Activated CD4-positive, CD25-positive, alpha-beta regulatory T cell (primary cell): ENCODE results near the gene NELL1.

Source experiments
- DNase-seq, 4 experiments: peaks; one replicate each; lab custom pipeline; 2025; lab: John Stamatoyannopoulos, UW

The NELL1 gene

GRCh38 chr11:21421711-21422329, 752.4 kb downstream of the NELL1 start:
- DNase-seq = no peak

GRCh38 chr11:21426931-21427330, 757.5 kb downstream of the NELL1 start:
- DNase-seq = no peak

GRCh38 chr11:21427726-21428125, 758.3 kb downstream of the NELL1 start:
- no peak for DNase-seq

GRCh38 chr11:21428796-21429195, 759.4 kb downstream of the NELL1 start:
- DNase-seq = no peak

GRCh38 chr11:21429401-21429800, 760.0 kb downstream of the NELL1 start:
- no peak for DNase-seq

GRCh38 chr11:21430537-21430936, 761.2 kb downstream of the NELL1 start:
- DNase-seq = no peak

- no peak for DNase-seq
These were observed 777.7 kb downstream of the NELL1 start for GRCh38 chr11:21446939-21447590.

- DNase-seq = no peak
These were observed 778.5 kb downstream of the NELL1 start for GRCh38 chr11:21447871-21448270.

- DNase-seq = no peak
These were observed 786.8 kb downstream of the NELL1 start for GRCh38 chr11:21456186-21456585.

GRCh38 chr11:21460082-21460481, 790.7 kb downstream of the NELL1 start:
- DNase-seq = no peak

- no peak for DNase-seq
These were observed 792.3 kb downstream of the NELL1 start for GRCh38 chr11:21461701-21462100.

- no peak for DNase-seq
These were observed 795.3 kb downstream of the NELL1 start for GRCh38 chr11:21464601-21465193.

- no peak for DNase-seq
These were observed 795.8 kb downstream of the NELL1 start for GRCh38 chr11:21465203-21465602.

- no peak for DNase-seq
These were observed 796.5 kb downstream of the NELL1 start for GRCh38 chr11:21465920-21466319.

GRCh38 chr11:21470521-21470920, 801.1 kb downstream of the NELL1 start:
- no peak for DNase-seq

- no peak for DNase-seq
These were observed 802.9 kb downstream of the NELL1 start for GRCh38 chr11:21472261-21472660.

GRCh38 chr11:21474529-21474928, 805.1 kb downstream of the NELL1 start:
- DNase-seq = no peak

- DNase-seq = no peak
These were observed 805.9 kb downstream of the NELL1 start for GRCh38 chr11:21475276-21475675.

GRCh38 chr11:21476588-21476987, 807.2 kb downstream of the NELL1 start:
- no peak for DNase-seq

- no peak for DNase-seq
These were observed 810.9 kb downstream of the NELL1 start for GRCh38 chr11:21480240-21480639.

GRCh38 chr11:21481255-21481654, 811.9 kb downstream of the NELL1 start:
- DNase-seq = no peak

- DNase-seq = no peak
These were observed 814.7 kb downstream of the NELL1 start for GRCh38 chr11:21484039-21484438.

- no peak for DNase-seq
These were observed 815.6 kb downstream of the NELL1 start for GRCh38 chr11:21485006-21485405.

- no peak for DNase-seq
These were observed 816.0 kb downstream of the NELL1 start for GRCh38 chr11:21485426-21485825.
